ENCODE measurements around the gene SYTL1. TPM values are rescaled to one million over a fixed set of nuclear protein-coding genes. Genes with fewer than 3 reads are reported as not detected.

Gene SYTL1
- total and polyA plus RNA-seq, 9 of the 15 experiments (the other 6 are each of a cell fraction or from before 2014, with no cell fraction given): 0.04 to 9.3 (median 1.7) TPM

DNA sequence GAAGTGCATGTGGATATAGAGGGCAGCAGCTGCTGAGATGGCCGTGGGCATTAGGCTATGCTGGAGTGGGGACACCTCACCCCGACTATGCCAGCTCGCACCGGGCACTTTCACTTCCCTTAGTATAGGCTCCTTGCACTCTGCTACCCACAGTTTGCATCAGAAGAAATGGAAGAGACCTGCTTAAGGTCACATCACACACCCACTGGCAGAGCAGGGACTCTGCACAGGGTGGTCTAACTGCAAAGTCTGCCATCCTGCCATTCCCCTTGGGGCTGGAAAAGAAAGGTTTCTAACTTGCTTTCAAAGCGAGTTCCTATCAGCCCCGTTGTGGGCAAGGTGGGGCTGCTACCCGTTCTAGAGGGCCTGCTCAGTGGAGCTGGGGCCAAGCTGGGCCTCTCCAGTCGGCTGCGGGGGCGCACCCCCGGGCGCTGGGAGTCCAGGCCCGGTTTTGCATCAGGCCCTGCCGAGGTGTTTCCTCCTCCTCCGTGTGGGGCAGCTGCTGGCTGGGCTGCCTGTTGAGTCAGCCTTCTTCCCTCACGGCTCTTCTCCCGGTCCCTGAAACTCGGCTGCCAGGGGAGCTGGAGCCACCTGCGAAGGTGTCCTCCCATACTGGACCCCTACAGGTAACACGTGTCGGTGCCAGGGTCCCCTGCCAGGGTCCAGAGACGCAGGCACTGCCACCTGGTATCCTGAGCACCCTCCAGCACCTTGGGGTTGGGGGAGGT is at the start of gene SYTL1 (continued):
- TF ChIP-seq ATF7 (IDR thresholded peaks at IDR 0.05) (no peak; the same call in 1 of the 2 replicates), HMGN3 (IDR thresholded peaks at IDR 0.05; ENCODE audit: borderline replicate concordance, extremely low read depth, insufficient read length, low read depth, low read length) (peak; percentile 64), SOX6 (IDR thresholded peaks at IDR 0.05) (peak; percentile 36; the same call in 1 of the 2 replicates), POLR2B (IDR thresholded peaks at IDR 0.05; ENCODE audit: low read depth, partially characterized antibody) (no peak), SNRNP70 (optimal IDR thresholded peaks at IDR 0.05; ENCODE audit: low read depth, low read length) (no peak), ZKSCAN8 (CRISPR knock-in tag; IDR thresholded peaks at IDR 0.05) (no peak), ARHGAP35 (IDR thresholded peaks at IDR 0.05; ENCODE audit: partially characterized antibody) (no peak), FOXA1 (IDR thresholded peaks at IDR 0.05; ENCODE audit: borderline replicate concordance) (no peak), ZNF224 (CRISPR knock-in tag; IDR thresholded peaks at IDR 0.05) (no peak), ZNF507 (tag; conservative IDR thresholded peaks at IDR 0.05) (no peak), BACH1 (tag; IDR thresholded peaks at IDR 0.05) (no peak), PTRF (tag; IDR thresholded peaks at IDR 0.05) (no peak), ZNF124 (CRISPR knock-in tag; IDR thresholded peaks at IDR 0.05) (no peak), ZNF384 (IDR thresholded peaks at IDR 0.05; ENCODE audit: low read depth, low read length) (no peak)
- TF ChIP-seq, protein P1, sequence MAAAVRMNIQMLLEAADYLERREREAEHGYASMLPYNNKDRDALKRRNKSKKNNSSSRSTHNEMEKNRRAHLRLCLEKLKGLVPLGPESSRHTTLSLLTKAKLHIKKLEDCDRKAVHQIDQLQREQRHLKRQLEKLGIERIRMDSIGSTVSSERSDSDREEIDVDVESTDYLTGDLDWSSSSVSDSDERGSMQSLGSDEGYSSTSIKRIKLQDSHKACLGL (CRISPR knock-in tag; IDR thresholded peaks at IDR 0.05; ENCODE audit: borderline replicate concordance, poor library complexity, severe bottlenecking): no peak
- TF ChIP-seq, protein P2, sequence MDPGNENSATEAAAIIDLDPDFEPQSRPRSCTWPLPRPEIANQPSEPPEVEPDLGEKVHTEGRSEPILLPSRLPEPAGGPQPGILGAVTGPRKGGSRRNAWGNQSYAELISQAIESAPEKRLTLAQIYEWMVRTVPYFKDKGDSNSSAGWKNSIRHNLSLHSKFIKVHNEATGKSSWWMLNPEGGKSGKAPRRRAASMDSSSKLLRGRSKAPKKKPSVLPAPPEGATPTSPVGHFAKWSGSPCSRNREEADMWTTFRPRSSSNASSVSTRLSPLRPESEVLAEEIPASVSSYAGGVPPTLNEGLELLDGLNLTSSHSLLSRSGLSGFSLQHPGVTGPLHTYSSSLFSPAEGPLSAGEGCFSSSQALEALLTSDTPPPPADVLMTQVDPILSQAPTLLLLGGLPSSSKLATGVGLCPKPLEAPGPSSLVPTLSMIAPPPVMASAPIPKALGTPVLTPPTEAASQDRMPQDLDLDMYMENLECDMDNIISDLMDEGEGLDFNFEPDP (CRISPR knock-in tag; IDR thresholded peaks at IDR 0.05): no peak
- TF ChIP-seq, protein P3, sequence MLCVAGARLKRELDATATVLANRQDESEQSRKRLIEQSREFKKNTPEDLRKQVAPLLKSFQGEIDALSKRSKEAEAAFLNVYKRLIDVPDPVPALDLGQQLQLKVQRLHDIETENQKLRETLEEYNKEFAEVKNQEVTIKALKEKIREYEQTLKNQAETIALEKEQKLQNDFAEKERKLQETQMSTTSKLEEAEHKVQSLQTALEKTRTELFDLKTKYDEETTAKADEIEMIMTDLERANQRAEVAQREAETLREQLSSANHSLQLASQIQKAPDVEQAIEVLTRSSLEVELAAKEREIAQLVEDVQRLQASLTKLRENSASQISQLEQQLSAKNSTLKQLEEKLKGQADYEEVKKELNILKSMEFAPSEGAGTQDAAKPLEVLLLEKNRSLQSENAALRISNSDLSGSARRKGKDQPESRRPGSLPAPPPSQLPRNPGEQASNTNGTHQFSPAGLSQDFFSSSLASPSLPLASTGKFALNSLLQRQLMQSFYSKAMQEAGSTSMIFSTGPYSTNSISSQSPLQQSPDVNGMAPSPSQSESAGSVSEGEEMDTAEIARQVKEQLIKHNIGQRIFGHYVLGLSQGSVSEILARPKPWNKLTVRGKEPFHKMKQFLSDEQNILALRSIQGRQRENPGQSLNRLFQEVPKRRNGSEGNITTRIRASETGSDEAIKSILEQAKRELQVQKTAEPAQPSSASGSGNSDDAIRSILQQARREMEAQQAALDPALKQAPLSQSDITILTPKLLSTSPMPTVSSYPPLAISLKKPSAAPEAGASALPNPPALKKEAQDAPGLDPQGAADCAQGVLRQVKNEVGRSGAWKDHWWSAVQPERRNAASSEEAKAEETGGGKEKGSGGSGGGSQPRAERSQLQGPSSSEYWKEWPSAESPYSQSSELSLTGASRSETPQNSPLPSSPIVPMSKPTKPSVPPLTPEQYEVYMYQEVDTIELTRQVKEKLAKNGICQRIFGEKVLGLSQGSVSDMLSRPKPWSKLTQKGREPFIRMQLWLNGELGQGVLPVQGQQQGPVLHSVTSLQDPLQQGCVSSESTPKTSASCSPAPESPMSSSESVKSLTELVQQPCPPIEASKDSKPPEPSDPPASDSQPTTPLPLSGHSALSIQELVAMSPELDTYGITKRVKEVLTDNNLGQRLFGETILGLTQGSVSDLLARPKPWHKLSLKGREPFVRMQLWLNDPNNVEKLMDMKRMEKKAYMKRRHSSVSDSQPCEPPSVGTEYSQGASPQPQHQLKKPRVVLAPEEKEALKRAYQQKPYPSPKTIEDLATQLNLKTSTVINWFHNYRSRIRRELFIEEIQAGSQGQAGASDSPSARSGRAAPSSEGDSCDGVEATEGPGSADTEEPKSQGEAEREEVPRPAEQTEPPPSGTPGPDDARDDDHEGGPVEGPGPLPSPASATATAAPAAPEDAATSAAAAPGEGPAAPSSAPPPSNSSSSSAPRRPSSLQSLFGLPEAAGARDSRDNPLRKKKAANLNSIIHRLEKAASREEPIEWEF (CRISPR knock-in tag; IDR thresholded peaks at IDR 0.05): no peak
- TF ChIP-seq, protein P4, sequence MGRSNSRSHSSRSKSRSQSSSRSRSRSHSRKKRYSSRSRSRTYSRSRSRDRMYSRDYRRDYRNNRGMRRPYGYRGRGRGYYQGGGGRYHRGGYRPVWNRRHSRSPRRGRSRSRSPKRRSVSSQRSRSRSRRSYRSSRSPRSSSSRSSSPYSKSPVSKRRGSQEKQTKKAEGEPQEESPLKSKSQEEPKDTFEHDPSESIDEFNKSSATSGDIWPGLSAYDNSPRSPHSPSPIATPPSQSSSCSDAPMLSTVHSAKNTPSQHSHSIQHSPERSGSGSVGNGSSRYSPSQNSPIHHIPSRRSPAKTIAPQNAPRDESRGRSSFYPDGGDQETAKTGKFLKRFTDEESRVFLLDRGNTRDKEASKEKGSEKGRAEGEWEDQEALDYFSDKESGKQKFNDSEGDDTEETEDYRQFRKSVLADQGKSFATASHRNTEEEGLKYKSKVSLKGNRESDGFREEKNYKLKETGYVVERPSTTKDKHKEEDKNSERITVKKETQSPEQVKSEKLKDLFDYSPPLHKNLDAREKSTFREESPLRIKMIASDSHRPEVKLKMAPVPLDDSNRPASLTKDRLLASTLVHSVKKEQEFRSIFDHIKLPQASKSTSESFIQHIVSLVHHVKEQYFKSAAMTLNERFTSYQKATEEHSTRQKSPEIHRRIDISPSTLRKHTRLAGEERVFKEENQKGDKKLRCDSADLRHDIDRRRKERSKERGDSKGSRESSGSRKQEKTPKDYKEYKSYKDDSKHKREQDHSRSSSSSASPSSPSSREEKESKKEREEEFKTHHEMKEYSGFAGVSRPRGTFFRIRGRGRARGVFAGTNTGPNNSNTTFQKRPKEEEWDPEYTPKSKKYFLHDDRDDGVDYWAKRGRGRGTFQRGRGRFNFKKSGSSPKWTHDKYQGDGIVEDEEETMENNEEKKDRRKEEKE (IDR thresholded peaks at IDR 0.05; ENCODE audit: borderline replicate concordance in 1 of 2, control insufficient read depth in 1 of 2, low read depth in 2 of 2, low read length in 1 of 2): no peak

Data from K562 (cell line).